HEK293 (cell line): ENCODE results near the gene NCKAP5.

Source experiments
- CTCF ChIA-PET: fragments of 350-600 bp; formaldehyde crosslinking; extraction: SDS; loops from one replicate; lab custom pipeline; 2021; ENCODE audit warnings: antibody characterized with exemption; lab: Yijun Ruan, JAX
- POLR2A ChIA-PET: fragments of 300-600 bp; formaldehyde crosslinking; extraction: SDS; loops from one replicate; lab custom pipeline; 2020; ENCODE audit warnings: antibody characterized with exemption, inconsistent platforms; lab: Yijun Ruan, JAX
- H3K27ac ChIP-seq: fragments of 200-500 bp; sonication (Bioruptor generic); 2 replicates; pipeline ENCODE4 v1.5.1; 2014; ENCODE audit warnings: low read depth, low read length, control low read depth, inconsistent platforms; ENCODE audit errors: extremely low read depth
- H3K36me3 ChIP-seq, 2 experiments: fragments of 200-500 bp in 1 of 2; sonication (Bioruptor generic) in 1 of 2; 1 replicate in 1 of 2; 2 replicates in 1 of 2; pipeline ENCODE4 v1.5.1; 2014 to 2017; ENCODE audit warnings: inconsistent platforms in 2 of 2, low read length in 2 of 2; ENCODE audit not compliant: control insufficient read depth in 2 of 2, insufficient read depth in 1 of 2
- H3K4me1 ChIP-seq: fragments of 200-500 bp; sonication (Bioruptor generic); 2 replicates; pipeline ENCODE4 v1.5.1; 2014; ENCODE audit warnings: mild to moderate bottlenecking, low read length, inconsistent platforms; ENCODE audit not compliant: control insufficient read depth, insufficient read depth
- H3K4me3 ChIP-seq: 2 replicates; pipeline ENCODE4 v1.5.1; 2011; ENCODE audit warnings: low read depth, mild to moderate bottlenecking, control low read depth, low read length, moderate library complexity
- H3K9me3 ChIP-seq: fragments of 200-500 bp; sonication (Bioruptor generic); 2 replicates; pipeline ENCODE4 v1.5.1; 2014; ENCODE audit warnings: low read depth, low read length, inconsistent platforms; ENCODE audit not compliant: control insufficient read depth, insufficient read depth
- AEBP2 ChIP-seq: fragments of 450-650 bp; formaldehyde crosslinking; IDR thresholded peaks from 2 replicates; pipeline ENCODE4 v1.5.1; 2016; ENCODE audit warnings: missing biosample characterization, missing genetic modification characterization, borderline replicate concordance
- BCL11A ChIP-seq: fragments of 450-650 bp; formaldehyde crosslinking; IDR thresholded peaks from 2 replicates; pipeline ENCODE4 v1.5.1; 2016; ENCODE audit warnings: low read depth, missing biosample characterization, missing genetic modification characterization
- GLI2 ChIP-seq: fragments of 450-650 bp; formaldehyde crosslinking; IDR thresholded peaks from 2 replicates; pipeline ENCODE4; 2017; ENCODE audit warnings: missing biosample characterization, missing genetic modification characterization, low read depth, borderline replicate concordance
- INSM2 ChIP-seq: fragments of 450-650 bp; formaldehyde crosslinking; IDR thresholded peaks from 2 replicates; pipeline ENCODE4 v1.5.1; 2016; ENCODE audit warnings: missing biosample characterization, missing genetic modification characterization
- KLF1 ChIP-seq: fragments of 450-650 bp; formaldehyde crosslinking; IDR thresholded peaks from 2 replicates; pipeline ENCODE4 v1.5.1; 2016; ENCODE audit warnings: missing biosample characterization, missing genetic modification characterization
- KLF8 ChIP-seq: fragments of 450-650 bp; formaldehyde crosslinking; IDR thresholded peaks from 2 replicates; pipeline ENCODE4 v1.5.1; 2016; ENCODE audit warnings: missing biosample characterization, missing genetic modification characterization
- KLF9 ChIP-seq: fragments of 450-650 bp; formaldehyde crosslinking; IDR thresholded peaks from 2 replicates; pipeline ENCODE4 v1.5.1; 2016; ENCODE audit warnings: missing biosample characterization, missing genetic modification characterization, low read depth
- PRDM1 ChIP-seq: fragments of 450-650 bp; formaldehyde crosslinking; IDR thresholded peaks from 2 replicates; pipeline ENCODE4; 2016; ENCODE audit warnings: missing biosample characterization, missing genetic modification characterization
- ZBTB17 ChIP-seq: fragments of 450-650 bp; formaldehyde crosslinking; IDR thresholded peaks from 2 replicates; pipeline ENCODE4 v1.5.1; 2016; ENCODE audit warnings: missing biosample characterization, missing genetic modification characterization
- ZBTB21 ChIP-seq: fragments of 450-650 bp; formaldehyde crosslinking; IDR thresholded peaks from 2 replicates; pipeline ENCODE4 v1.5.1; 2017; ENCODE audit warnings: missing biosample characterization, missing genetic modification characterization
- ZBTB8A ChIP-seq: fragments of 450-650 bp; formaldehyde crosslinking; IDR thresholded peaks from 2 replicates; pipeline ENCODE4 v1.5.1; 2016; ENCODE audit warnings: missing biosample characterization, missing genetic modification characterization
- ZFP69B ChIP-seq: fragments of 450-650 bp; formaldehyde crosslinking; IDR thresholded peaks from 2 replicates; pipeline ENCODE4 v1.5.1; 2016; ENCODE audit warnings: missing biosample characterization, missing genetic modification characterization
- ZNF140 ChIP-seq: fragments of 450-650 bp; formaldehyde crosslinking; IDR thresholded peaks from 2 replicates; pipeline ENCODE4 v1.5.1; 2016; ENCODE audit warnings: missing biosample characterization, missing genetic modification characterization
- ZNF16 ChIP-seq: fragments of 450-650 bp; formaldehyde crosslinking; IDR thresholded peaks from 2 replicates; pipeline ENCODE4 v1.5.1; 2016; ENCODE audit warnings: low read depth, missing biosample characterization, missing genetic modification characterization
- ZNF19 ChIP-seq: fragments of 450-650 bp; formaldehyde crosslinking; IDR thresholded peaks from 2 replicates; pipeline ENCODE4; 2016; ENCODE audit warnings: missing biosample characterization, missing genetic modification characterization, low read depth
- ZNF2 ChIP-seq: fragments of 450-650 bp; formaldehyde crosslinking; IDR thresholded peaks from 2 replicates; pipeline ENCODE4 v1.5.1; 2016; ENCODE audit warnings: missing biosample characterization, missing genetic modification characterization
- ZNF211 ChIP-seq: fragments of 450-650 bp; formaldehyde crosslinking; IDR thresholded peaks from 2 replicates; pipeline ENCODE4 v1.5.1; 2016; ENCODE audit warnings: low read depth, missing biosample characterization, missing genetic modification characterization
- ZNF214 ChIP-seq: fragments of 450-650 bp; formaldehyde crosslinking; IDR thresholded peaks from 2 replicates; pipeline ENCODE4 v1.5.1; 2017; ENCODE audit warnings: missing biosample characterization, mild to moderate bottlenecking, missing genetic modification characterization, borderline replicate concordance
- ZNF473 ChIP-seq: fragments of 450-650 bp; formaldehyde crosslinking; IDR thresholded peaks from 2 replicates; pipeline ENCODE4 v1.5.1; 2017; ENCODE audit warnings: missing biosample characterization, missing genetic modification characterization
- ZNF501 ChIP-seq: fragments of 450-650 bp; formaldehyde crosslinking; IDR thresholded peaks from 2 replicates; pipeline ENCODE4 v1.5.1; 2016; ENCODE audit warnings: missing biosample characterization, missing genetic modification characterization
- ZNF514 ChIP-seq: fragments of 450-650 bp; formaldehyde crosslinking; IDR thresholded peaks from 2 replicates; pipeline ENCODE4 v1.5.1; 2016; ENCODE audit warnings: missing biosample characterization, missing genetic modification characterization
- ZNF549 ChIP-seq: fragments of 450-650 bp; IDR thresholded peaks from 2 replicates; pipeline ENCODE4 v1.5.1; 2018; ENCODE audit warnings: missing biosample characterization, missing genetic modification characterization, mild to moderate bottlenecking, inconsistent platforms, moderate library complexity
- ZNF596 ChIP-seq: fragments of 450-650 bp; IDR thresholded peaks from 2 replicates; pipeline ENCODE4 v1.5.0; 2018; ENCODE audit warnings: missing biosample characterization, mild to moderate bottlenecking, missing genetic modification characterization, moderate library complexity
- ZNF791 ChIP-seq: fragments of 450-650 bp; formaldehyde crosslinking; IDR thresholded peaks from 2 replicates; pipeline ENCODE4 v1.5.1; 2016; ENCODE audit warnings: missing biosample characterization, missing genetic modification characterization
- TF ChIP-seq, protein P1 (sequence below): fragments of 450-650 bp; formaldehyde crosslinking; optimal IDR thresholded peaks from 2 replicates; pipeline ENCODE3; 2016; ENCODE audit warnings: missing biosample characterization, mild to moderate bottlenecking, missing genetic modification characterization
- TF ChIP-seq, protein P2 (sequence below): fragments of 450-650 bp; formaldehyde crosslinking; IDR thresholded peaks from 2 replicates; pipeline ENCODE4 v1.5.1; 2016; ENCODE audit warnings: missing biosample characterization, missing genetic modification characterization
- TF ChIP-seq, protein P3 (sequence below): fragments of 450-650 bp; formaldehyde crosslinking; conservative IDR thresholded peaks from 2 replicates; pipeline ENCODE4 v1.5.1; 2016; ENCODE audit warnings: low read depth, missing biosample characterization, missing genetic modification characterization

Gene NCKAP5

DNA sequence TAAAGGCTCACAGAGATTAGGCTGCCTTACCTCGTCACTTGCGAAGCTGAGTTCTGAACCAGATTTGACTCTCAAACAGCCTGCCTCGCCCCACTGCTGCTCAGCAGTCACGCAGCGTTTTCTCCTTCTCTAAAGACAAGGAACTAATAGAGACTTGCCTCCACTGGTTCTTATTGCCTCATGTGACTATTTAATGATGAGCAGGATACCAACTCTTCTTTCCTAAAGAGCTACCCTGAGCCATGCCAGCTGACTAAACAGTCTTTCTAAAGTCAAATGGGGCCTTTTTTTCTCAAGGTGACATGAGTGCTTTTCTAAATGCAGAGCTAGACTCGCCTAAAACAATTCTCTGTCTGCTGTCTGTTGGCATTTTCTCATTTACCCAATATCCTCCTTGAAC, 147.5 kb downstream of the NCKAP5 start (continued):
- no peak for TF ChIP-seq INSM2 (tag by site-specific recombination)
- no peak for TF ChIP-seq ZBTB21 (tag by site-specific recombination)

DNA sequence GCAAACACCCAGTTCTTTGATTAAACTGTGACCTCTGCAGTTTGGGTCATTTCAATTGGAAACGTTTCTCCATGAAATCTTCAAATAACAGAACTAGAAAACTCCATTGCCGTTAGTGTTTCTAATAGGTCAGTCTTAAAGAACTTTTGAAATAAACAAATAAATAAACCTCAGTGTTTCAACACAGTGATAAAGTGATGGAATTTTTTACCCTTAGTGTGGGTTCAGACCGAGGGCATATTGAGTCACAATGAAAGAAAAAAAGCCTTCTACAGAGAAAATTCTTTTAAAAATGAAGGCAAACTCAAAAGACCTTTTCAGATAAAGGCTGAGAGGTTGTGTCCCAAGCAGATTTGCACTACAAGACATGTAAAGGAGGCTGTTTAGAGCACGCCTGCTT, 149.6 kb downstream of the NCKAP5 start:
- Histone ChIP-seq H3K4me1 (peaks cover 3% of the 10 kb centered on the region; the same call in 1 of the 2 replicates), H3K9me3 (no peaks in the 10 kb centered on the region), H3K4me3 (no peak overlapping the region), H3K27ac (no peak overlapping the region), H3K36me3 (no peaks in the 10 kb centered on the region)
- ChIA-PET POLR2A (no interaction called here), CTCF (no interaction called here)
- TF ChIP-seq ZNF473 (no peak), AEBP2 (tag by site-specific recombination) (no peak), ZNF501 (no peak), KLF1 (tag by site-specific recombination) (no peak), ZBTB17 (no peak), ZNF596 (tag by site-specific recombination) (no peak), ZNF19 (tag by site-specific recombination) (no peak), BCL11A (tag by site-specific recombination) (no peak), PRDM1 (no peak), ZNF140 (tag by site-specific recombination) (no peak), ZNF214 (tag by site-specific recombination) (no peak), ZNF549 (tag by site-specific recombination) (no peak), ZNF16 (tag by site-specific recombination) (no peak), ZNF2 (tag by site-specific recombination) (no peak), KLF8 (no peak)
- TF ChIP-seq, protein P1, sequence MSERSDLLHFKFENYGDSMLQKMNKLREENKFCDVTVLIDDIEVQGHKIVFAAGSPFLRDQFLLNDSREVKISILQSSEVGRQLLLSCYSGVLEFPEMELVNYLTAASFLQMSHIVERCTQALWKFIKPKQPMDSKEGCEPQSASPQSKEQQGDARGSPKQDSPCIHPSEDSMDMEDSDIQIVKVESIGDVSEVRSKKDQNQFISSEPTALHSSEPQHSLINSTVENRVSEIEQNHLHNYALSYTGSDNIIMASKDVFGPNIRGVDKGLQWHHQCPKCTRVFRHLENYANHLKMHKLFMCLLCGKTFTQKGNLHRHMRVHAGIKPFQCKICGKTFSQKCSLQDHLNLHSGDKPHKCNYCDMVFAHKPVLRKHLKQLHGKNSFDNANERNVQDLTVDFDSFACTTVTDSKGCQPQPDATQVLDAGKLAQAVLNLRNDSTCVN = no peak
- TF ChIP-seq, protein P2, sequence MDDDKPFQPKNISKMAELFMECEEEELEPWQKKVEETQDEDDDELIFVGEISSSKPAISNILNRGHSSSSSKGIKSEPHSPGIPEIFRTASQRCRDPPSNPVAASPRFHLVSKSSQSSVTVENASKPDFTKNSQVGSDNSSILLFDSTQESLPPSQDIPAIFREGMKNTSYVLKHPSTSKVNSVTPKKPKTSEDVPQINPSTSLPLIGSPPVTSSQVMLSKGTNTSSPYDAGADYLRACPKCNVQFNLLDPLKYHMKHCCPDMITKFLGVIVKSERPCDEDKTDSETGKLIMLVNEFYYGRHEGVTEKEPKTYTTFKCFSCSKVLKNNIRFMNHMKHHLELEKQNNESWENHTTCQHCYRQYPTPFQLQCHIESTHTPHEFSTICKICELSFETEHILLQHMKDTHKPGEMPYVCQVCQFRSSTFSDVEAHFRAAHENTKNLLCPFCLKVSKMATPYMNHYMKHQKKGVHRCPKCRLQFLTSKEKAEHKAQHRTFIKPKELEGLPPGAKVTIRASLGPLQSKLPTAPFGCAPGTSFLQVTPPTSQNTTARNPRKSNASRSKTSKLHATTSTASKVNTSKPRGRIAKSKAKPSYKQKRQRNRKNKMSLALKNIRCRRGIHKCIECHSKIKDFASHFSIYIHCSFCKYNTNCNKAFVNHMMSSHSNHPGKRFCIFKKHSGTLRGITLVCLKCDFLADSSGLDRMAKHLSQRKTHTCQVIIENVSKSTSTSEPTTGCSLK (tag by site-specific recombination) = no peak

GRCh38 chr2:133418021-133418420, 150.2 kb downstream of the NCKAP5 start:
- Histone ChIP-seq H3K4me1 (peaks cover 3% of the 10 kb centered on the region; the same call in 1 of the 2 replicates), H3K9me3 (no peaks in the 10 kb centered on the region), H3K4me3 (no peak overlapping the region), H3K36me3 (no peaks in the 10 kb centered on the region), H3K27ac (no peak overlapping the region)
- POLR2A ChIA-PET = no interaction called here
- CTCF ChIA-PET = no interaction called here
- TF ChIP-seq ZNF211 (tag by site-specific recombination) = no peak
- TF ChIP-seq KLF9 (tag by site-specific recombination) = no peak
- no peak for TF ChIP-seq ZBTB8A (tag by site-specific recombination)
- no peak for TF ChIP-seq ZNF514 (tag by site-specific recombination)
- TF ChIP-seq ZNF791 = no peak
- TF ChIP-seq GLI2 (tag by site-specific recombination) = no peak
- TF ChIP-seq, protein P3, sequence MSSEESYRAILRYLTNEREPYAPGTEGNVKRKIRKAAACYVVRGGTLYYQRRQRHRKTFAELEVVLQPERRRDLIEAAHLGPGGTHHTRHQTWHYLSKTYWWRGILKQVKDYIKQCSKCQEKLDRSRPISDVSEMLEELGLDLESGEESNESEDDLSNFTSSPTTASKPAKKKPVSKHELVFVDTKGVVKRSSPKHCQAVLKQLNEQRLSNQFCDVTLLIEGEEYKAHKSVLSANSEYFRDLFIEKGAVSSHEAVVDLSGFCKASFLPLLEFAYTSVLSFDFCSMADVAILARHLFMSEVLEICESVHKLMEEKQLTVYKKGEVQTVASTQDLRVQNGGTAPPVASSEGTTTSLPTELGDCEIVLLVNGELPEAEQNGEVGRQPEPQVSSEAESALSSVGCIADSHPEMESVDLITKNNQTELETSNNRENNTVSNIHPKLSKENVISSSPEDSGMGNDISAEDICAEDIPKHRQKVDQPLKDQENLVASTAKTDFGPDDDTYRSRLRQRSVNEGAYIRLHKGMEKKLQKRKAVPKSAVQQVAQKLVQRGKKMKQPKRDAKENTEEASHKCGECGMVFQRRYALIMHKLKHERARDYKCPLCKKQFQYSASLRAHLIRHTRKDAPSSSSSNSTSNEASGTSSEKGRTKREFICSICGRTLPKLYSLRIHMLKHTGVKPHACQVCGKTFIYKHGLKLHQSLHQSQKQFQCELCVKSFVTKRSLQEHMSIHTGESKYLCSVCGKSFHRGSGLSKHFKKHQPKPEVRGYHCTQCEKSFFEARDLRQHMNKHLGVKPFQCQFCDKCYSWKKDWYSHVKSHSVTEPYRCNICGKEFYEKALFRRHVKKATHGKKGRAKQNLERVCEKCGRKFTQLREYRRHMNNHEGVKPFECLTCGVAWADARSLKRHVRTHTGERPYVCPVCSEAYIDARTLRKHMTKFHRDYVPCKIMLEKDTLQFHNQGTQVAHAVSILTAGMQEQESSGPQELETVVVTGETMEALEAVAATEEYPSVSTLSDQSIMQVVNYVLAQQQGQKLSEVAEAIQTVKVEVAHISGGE (tag by site-specific recombination) = no peak
- TF ChIP-seq ZFP69B (tag by site-specific recombination) = no peak
